GM23338 (cell line): Measurements from ENCODE around the gene PPP1R27. TPM values are rescaled to one million over a fixed set of nuclear protein-coding genes. Genes with fewer than 3 reads are reported as not detected.

Experiments
- ATAC-seq: fragments of 200-7000 bp; cut with Tn5 transposase; 3 replicates; pipeline ENCODE4 v1.9.1; 2020
- DNase-seq: peaks from one replicate; pipeline ENCODE4 v3.0.0-alpha.2; 2015; ENCODE audit warnings: low spot score
- H2AFZ ChIP-seq: fragments of 200-600 bp; sonication (generic); 2 replicates; pipeline ENCODE4 v1.8.0; 2016; ENCODE audit warnings: antibody characterized with exemption, mild to moderate bottlenecking, moderate library complexity
- H3F3A ChIP-seq: fragments of 200-600 bp; sonication (generic); replicated peaks from 2 replicates; pipeline ENCODE4 v1.8.0; 2017; ENCODE audit warnings: antibody characterized with exemption, mixed run types, low read depth
- H3K27ac ChIP-seq: fragments of 200-600 bp; sonication (generic); 2 replicates; pipeline ENCODE4 v1.6.1; 2016; ENCODE audit warnings: low read depth
- H3K27me3 ChIP-seq: fragments of 200-600 bp; sonication (generic); 2 replicates; pipeline ENCODE4 v1.8.0; 2016; ENCODE audit warnings: mild to moderate bottlenecking, mixed run types, moderate library complexity; ENCODE audit not compliant: insufficient read depth
- H3K36me3 ChIP-seq: fragments of 200-600 bp; sonication (generic); 2 replicates; pipeline ENCODE4 v1.8.0; 2016; ENCODE audit warnings: mild to moderate bottlenecking; ENCODE audit not compliant: insufficient read depth
- H3K4me1 ChIP-seq: fragments of 200-600 bp; sonication (generic); 2 replicates; pipeline ENCODE4 v1.8.0; 2016; ENCODE audit warnings: mild to moderate bottlenecking, moderate library complexity; ENCODE audit not compliant: insufficient read depth
- H3K4me2 ChIP-seq: fragments of 200-600 bp; sonication (generic); 2 replicates; pipeline ENCODE4 v1.7.1; 2017; ENCODE audit warnings: mixed run types
- H3K4me3 ChIP-seq: fragments of 200-600 bp; sonication (generic); 2 replicates; pipeline ENCODE4 v1.6.1; 2016; ENCODE audit warnings: mixed run types
- H3K79me2 ChIP-seq: fragments of 200-600 bp; sonication (generic); replicated peaks from 2 replicates; pipeline ENCODE4 v1.8.0; 2017; ENCODE audit warnings: mild to moderate bottlenecking; ENCODE audit not compliant: insufficient read depth
- H3K9me2 ChIP-seq: fragments of 200-600 bp; sonication (generic); 2 replicates; pipeline ENCODE4 v1.8.0; 2017; ENCODE audit not compliant: insufficient read depth
- H4K20me1 ChIP-seq: fragments of 200-600 bp; sonication (generic); replicated peaks from 2 replicates; pipeline ENCODE4 v1.8.0; 2017; ENCODE audit warnings: mild to moderate bottlenecking; ENCODE audit not compliant: insufficient read depth
- H3K27ac Mint-ChIP-seq: 2 replicates; pipeline ENCODE4 v1.8.0; 2020; ENCODE audit warnings: inconsistent platforms, mild to moderate bottlenecking, moderate library complexity, mixed read lengths
- H3K27me3 Mint-ChIP-seq: 3 replicates; pipeline ENCODE4 v1.8.0; 2022; ENCODE audit warnings: low read depth, mild to moderate bottlenecking, moderate library complexity, mixed read lengths, inconsistent platforms; ENCODE audit not compliant: insufficient read depth, poor library complexity
- H3K36me3 Mint-ChIP-seq: 3 replicates; pipeline ENCODE4 v1.8.0; 2021; ENCODE audit warnings: low read depth, mild to moderate bottlenecking, inconsistent platforms, moderate library complexity, mixed read lengths
- H3K4me1 Mint-ChIP-seq: 3 replicates; pipeline ENCODE4 v1.8.0; 2020; ENCODE audit warnings: mild to moderate bottlenecking, inconsistent platforms, mixed read lengths
- H3K4me3 Mint-ChIP-seq: 3 replicates; pipeline ENCODE4 v1.8.0; 2021; ENCODE audit warnings: moderate library complexity, mild to moderate bottlenecking, inconsistent platforms, mixed read lengths
- H3K9me3 Mint-ChIP-seq: 3 replicates; pipeline ENCODE4 v1.8.0; 2020; ENCODE audit warnings: moderate library complexity, mild to moderate bottlenecking, inconsistent platforms, mixed read lengths
- CREB1 ChIP-seq: fragments of 250-450 bp; sonication (Bioruptor Pico); IDR thresholded peaks from 2 replicates; pipeline ENCODE4 v1.5.0; 2020; ENCODE audit warnings: low read depth, mild to moderate bottlenecking, moderate library complexity
- EZH2phosphoT487 ChIP-seq: fragments of 200-600 bp; sonication (generic); IDR thresholded peaks from one replicate; pipeline ENCODE4 v1.8.1; 2018; ENCODE audit warnings: antibody characterized with exemption; ENCODE audit not compliant: unreplicated experiment
- JUNB ChIP-seq: IDR thresholded peaks from one replicate; pipeline ENCODE4 v1.6.1; 2016; ENCODE audit warnings: antibody characterized with exemption; ENCODE audit not compliant: unreplicated experiment
- NANOG ChIP-seq: IDR thresholded peaks from 2 replicates; pipeline ENCODE4 v1.6.1; 2016; ENCODE audit warnings: antibody characterized with exemption, borderline replicate concordance
- STAT1 ChIP-seq: IDR thresholded peaks from one replicate; pipeline ENCODE4 v1.6.1; 2016; ENCODE audit warnings: antibody characterized with exemption; ENCODE audit not compliant: unreplicated experiment
- ZNF114 ChIP-seq: fragments of 250-450 bp; sonication (Bioruptor Pico); IDR thresholded peaks from 2 replicates; pipeline ENCODE4 v1.5.0; 2020; ENCODE audit warnings: mild to moderate bottlenecking, moderate library complexity
- polyA plus RNA-seq: library from polyadenylated mRNA; unstranded; fragments of >200 nt; fragmentation: Nextera tagmentation; extraction: Ambion mirVana; gene quantifications from 2 replicates; pipeline ENCODE4 v1.2.1, GENCODE V29; 2016
- total RNA-seq: library from RNA; depleted of rRNA; stranded (reverse); fragments of >200 nt; shearing (Covaris generic); gene quantifications from 2 replicates; pipeline ENCODE4 v1.2.3, GENCODE V29; 2014
- TF ChIP-seq, protein P1 (sequence below): IDR thresholded peaks from one replicate; pipeline ENCODE4 v1.6.1; 2018; ENCODE audit warnings: antibody characterized with exemption; ENCODE audit not compliant: unreplicated experiment
- TF ChIP-seq, protein P2 (sequence below), 2 experiments: fragments of 200-600 bp in 1 of 2; sonication (generic) in 1 of 2; conservative IDR thresholded peaks; 2 replicates each; pipeline versions ENCODE4 v1.5.1 to v1.6.1; 2016 to 2017; ENCODE audit warnings: antibody characterized with exemption in 2 of 2, low read depth in 2 of 2, mild to moderate bottlenecking in 2 of 2, moderate library complexity in 1 of 2
- TF ChIP-seq, protein P3 (sequence below): fragments of 250-450 bp; sonication (Bioruptor Pico); IDR thresholded peaks from 2 replicates; pipeline ENCODE4 v1.5.0; 2020; ENCODE audit warnings: mild to moderate bottlenecking, moderate library complexity

PPP1R27 gene
- total and polyA plus RNA-seq, 2 experiments from 2014 or later = 0.65 TPM; not detected in 1

DNA sequence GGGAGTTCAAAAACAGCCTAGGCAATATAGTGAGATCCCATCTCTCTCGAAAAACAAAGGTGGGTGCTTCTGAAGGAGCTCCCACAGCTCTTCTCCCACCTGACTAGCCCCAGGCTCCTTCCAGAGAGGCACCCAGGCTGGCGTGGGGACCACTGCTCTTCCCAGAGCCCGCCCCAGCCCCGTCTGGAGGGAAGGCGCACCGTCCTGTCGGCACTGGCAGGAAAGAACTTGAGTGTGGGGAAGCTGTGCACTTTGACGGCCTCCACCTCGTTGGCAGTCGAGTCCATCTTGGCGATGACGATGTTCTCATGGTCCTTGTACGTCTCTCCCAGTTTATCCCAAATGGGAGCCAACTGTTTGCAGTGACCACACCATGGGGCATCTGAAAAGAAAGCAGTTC lies 10.5 kb upstream of the PPP1R27 start:
- Histone ChIP-seq H2AFZ (no peak overlapping the region), H3K9me2 (no peaks in the 10 kb centered on the region), H3K4me2 (no peak overlapping the region), H3K27me3 (no peaks in the 10 kb centered on the region), H3K27ac (no peak overlapping the region), H3K4me1 (no peaks in the 10 kb centered on the region), H3K4me3 (no peak overlapping the region), H3F3A (peaks cover 8% of the 10 kb centered on the region; the same call in 1 of the 2 replicates), H3K79me2 (no peaks in the 10 kb centered on the region), H4K20me1 (peaks cover 6% of the 10 kb centered on the region; the same call in 1 of the 2 replicates), H3K36me3 (peaks cover 7% of the 10 kb centered on the region; the same call in 1 of the 2 replicates)
- Mint-ChIP-seq H3K36me3 (peaks cover 34% of the 10 kb centered on the region), H3K27me3 (peaks cover 2% of the 10 kb centered on the region), H3K27ac (no peak overlapping the region), H3K4me1 (no peaks in the 10 kb centered on the region; the same call in 2 of the 3 replicates), H3K4me3 (no peak overlapping the region), H3K9me3 (no peaks in the 10 kb centered on the region)
- TF ChIP-seq, protein P1, sequence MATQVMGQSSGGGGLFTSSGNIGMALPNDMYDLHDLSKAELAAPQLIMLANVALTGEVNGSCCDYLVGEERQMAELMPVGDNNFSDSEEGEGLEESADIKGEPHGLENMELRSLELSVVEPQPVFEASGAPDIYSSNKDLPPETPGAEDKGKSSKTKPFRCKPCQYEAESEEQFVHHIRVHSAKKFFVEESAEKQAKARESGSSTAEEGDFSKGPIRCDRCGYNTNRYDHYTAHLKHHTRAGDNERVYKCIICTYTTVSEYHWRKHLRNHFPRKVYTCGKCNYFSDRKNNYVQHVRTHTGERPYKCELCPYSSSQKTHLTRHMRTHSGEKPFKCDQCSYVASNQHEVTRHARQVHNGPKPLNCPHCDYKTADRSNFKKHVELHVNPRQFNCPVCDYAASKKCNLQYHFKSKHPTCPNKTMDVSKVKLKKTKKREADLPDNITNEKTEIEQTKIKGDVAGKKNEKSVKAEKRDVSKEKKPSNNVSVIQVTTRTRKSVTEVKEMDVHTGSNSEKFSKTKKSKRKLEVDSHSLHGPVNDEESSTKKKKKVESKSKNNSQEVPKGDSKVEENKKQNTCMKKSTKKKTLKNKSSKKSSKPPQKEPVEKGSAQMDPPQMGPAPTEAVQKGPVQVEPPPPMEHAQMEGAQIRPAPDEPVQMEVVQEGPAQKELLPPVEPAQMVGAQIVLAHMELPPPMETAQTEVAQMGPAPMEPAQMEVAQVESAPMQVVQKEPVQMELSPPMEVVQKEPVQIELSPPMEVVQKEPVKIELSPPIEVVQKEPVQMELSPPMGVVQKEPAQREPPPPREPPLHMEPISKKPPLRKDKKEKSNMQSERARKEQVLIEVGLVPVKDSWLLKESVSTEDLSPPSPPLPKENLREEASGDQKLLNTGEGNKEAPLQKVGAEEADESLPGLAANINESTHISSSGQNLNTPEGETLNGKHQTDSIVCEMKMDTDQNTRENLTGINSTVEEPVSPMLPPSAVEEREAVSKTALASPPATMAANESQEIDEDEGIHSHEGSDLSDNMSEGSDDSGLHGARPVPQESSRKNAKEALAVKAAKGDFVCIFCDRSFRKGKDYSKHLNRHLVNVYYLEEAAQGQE = no peak
- TF ChIP-seq ZNF114 (CRISPR knock-in tag) (no peak), EZH2phosphoT487 (no peak), STAT1 (no peak), NANOG (no peak), CREB1 (CRISPR knock-in tag) (no peak), JUNB (no peak)
- ATAC-seq (no peak), DNase-seq (no peak)

DNA sequence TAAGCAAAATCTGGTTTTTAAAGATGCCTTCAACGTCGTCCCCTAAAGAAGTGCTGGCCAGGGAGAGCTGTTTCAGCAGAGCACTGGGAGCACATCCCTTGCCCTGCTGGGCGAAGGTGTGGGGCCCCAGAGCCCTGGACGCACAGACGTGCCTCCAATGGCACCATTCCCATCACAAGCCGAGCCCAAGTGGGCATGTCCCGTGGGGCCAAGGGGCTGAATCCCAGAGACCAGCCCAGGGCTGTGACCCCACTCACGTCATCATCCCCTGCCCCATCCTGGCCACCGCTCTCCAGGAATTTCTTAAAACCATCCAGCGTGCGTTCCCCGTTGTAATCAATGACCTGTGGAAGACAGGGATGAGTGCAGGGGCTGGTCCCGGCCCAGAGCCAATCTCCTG lies 10.0 kb upstream of the PPP1R27 start:
- Mint-ChIP-seq H3K4me1 (no peaks in the 10 kb centered on the region; the same call in 2 of the 3 replicates), H3K27ac (no peak overlapping the region), H3K9me3 (no peaks in the 10 kb centered on the region), H3K27me3 (peaks cover 2% of the 10 kb centered on the region), H3K4me3 (no peak overlapping the region), H3K36me3 (peaks cover 34% of the 10 kb centered on the region)
- peaks cover 7% of the 10 kb centered on the region; the same call in 1 of the 2 replicates for H3K36me3 ChIP-seq
- peaks cover 6% of the 10 kb centered on the region; the same call in 1 of the 2 replicates for H4K20me1 ChIP-seq
- no peaks in the 10 kb centered on the region for H3K27me3 ChIP-seq
- ATAC-seq = no peak
- no peaks in the 10 kb centered on the region for H3K79me2 ChIP-seq
- TF ChIP-seq, protein P2, sequence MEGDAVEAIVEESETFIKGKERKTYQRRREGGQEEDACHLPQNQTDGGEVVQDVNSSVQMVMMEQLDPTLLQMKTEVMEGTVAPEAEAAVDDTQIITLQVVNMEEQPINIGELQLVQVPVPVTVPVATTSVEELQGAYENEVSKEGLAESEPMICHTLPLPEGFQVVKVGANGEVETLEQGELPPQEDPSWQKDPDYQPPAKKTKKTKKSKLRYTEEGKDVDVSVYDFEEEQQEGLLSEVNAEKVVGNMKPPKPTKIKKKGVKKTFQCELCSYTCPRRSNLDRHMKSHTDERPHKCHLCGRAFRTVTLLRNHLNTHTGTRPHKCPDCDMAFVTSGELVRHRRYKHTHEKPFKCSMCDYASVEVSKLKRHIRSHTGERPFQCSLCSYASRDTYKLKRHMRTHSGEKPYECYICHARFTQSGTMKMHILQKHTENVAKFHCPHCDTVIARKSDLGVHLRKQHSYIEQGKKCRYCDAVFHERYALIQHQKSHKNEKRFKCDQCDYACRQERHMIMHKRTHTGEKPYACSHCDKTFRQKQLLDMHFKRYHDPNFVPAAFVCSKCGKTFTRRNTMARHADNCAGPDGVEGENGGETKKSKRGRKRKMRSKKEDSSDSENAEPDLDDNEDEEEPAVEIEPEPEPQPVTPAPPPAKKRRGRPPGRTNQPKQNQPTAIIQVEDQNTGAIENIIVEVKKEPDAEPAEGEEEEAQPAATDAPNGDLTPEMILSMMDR (conservative IDR thresholded peaks at IDR 0.05; ENCODE audit: low read depth in 2 of 2) = no peak
- TF ChIP-seq, protein P3, sequence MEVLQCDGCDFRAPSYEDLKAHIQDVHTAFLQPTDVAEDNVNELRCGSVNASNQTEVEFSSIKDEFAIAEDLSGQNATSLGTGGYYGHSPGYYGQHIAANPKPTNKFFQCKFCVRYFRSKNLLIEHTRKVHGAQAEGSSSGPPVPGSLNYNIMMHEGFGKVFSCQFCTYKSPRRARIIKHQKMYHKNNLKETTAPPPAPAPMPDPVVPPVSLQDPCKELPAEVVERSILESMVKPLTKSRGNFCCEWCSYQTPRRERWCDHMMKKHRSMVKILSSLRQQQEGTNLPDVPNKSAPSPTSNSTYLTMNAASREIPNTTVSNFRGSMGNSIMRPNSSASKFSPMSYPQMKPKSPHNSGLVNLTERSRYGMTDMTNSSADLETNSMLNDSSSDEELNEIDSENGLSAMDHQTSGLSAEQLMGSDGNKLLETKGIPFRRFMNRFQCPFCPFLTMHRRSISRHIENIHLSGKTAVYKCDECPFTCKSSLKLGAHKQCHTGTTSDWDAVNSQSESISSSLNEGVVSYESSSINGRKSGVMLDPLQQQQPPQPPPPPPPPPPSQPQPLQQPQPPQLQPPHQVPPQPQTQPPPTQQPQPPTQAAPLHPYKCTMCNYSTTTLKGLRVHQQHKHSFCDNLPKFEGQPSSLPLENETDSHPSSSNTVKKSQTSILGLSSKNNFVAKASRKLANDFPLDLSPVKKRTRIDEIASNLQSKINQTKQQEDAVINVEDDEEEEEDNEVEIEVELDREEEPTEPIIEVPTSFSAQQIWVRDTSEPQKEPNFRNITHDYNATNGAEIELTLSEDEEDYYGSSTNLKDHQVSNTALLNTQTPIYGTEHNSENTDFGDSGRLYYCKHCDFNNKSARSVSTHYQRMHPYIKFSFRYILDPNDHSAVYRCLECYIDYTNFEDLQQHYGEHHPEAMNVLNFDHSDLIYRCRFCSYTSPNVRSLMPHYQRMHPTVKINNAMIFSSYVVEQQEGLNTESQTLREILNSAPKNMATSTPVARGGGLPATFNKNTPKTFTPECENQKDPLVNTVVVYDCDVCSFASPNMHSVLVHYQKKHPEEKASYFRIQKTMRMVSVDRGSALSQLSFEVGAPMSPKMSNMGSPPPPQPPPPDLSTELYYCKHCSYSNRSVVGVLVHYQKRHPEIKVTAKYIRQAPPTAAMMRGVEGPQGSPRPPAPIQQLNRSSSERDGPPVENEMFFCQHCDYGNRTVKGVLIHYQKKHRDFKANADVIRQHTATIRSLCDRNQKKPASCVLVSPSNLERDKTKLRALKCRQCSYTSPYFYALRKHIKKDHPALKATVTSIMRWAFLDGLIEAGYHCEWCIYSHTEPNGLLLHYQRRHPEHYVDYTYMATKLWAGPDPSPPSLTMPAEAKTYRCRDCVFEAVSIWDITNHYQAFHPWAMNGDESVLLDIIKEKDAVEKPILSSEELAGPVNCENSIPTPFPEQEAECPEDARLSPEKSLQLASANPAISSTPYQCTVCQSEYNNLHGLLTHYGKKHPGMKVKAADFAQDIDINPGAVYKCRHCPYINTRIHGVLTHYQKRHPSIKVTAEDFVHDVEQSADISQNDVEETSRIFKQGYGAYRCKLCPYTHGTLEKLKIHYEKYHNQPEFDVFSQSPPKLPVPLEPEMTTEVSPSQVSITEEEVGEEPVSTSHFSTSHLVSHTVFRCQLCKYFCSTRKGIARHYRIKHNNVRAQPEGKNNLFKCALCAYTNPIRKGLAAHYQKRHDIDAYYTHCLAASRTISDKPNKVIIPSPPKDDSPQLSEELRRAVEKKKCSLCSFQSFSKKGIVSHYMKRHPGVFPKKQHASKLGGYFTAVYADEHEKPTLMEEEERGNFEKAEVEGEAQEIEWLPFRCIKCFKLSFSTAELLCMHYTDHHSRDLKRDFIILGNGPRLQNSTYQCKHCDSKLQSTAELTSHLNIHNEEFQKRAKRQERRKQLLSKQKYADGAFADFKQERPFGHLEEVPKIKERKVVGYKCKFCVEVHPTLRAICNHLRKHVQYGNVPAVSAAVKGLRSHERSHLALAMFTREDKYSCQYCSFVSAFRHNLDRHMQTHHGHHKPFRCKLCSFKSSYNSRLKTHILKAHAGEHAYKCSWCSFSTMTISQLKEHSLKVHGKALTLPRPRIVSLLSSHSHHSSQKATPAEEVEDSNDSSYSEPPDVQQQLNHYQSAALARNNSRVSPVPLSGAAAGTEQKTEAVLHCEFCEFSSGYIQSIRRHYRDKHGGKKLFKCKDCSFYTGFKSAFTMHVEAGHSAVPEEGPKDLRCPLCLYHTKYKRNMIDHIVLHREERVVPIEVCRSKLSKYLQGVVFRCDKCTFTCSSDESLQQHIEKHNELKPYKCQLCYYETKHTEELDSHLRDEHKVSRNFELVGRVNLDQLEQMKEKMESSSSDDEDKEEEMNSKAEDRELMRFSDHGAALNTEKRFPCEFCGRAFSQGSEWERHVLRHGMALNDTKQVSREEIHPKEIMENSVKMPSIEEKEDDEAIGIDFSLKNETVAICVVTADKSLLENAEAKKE (CRISPR knock-in tag) = no peak
- no peak for TF ChIP-seq EZH2phosphoT487
- H2AFZ ChIP-seq = no peak overlapping the region
- DNase-seq = no peak
- no peak overlapping the region for H3K27ac ChIP-seq
- H3K4me2 ChIP-seq = no peak overlapping the region
- peaks cover 8% of the 10 kb centered on the region; the same call in 1 of the 2 replicates for H3F3A ChIP-seq
- H3K9me2 ChIP-seq = no peaks in the 10 kb centered on the region
- no peaks in the 10 kb centered on the region for H3K4me1 ChIP-seq
- H3K4me3 ChIP-seq = no peak overlapping the region
